Inferior parietal cortex (tissue), 1 donor: ENCODE data around the gene MAN1C1.

ENCODE experiments used
- DNase-seq: peaks from one replicate; pipeline ENCODE4 v3.0.0-alpha.2; 2016; ENCODE audit errors: extremely low spot score

MAN1C1 gene

DNA sequence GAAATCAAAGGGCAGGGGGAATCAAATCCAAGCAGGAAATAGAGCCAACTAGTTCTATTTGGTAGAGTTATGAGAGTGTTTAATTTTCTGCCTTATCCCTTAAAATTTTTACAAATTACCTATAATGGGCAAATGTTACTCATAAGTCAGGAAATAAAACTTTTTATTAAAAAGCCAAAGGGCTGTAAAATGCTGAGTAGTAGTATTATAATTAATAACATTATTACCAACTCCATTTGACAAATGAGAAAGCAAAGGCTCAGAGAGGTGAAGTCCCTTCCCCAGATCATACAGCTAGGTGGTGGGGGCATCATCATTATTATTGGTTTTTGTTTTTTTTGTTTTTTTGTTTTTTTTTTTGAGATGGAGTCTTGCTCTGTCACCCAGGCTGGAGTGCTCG, 186.8 kb downstream of the MAN1C1 start:
- no peak for DNase-seq

DNA sequence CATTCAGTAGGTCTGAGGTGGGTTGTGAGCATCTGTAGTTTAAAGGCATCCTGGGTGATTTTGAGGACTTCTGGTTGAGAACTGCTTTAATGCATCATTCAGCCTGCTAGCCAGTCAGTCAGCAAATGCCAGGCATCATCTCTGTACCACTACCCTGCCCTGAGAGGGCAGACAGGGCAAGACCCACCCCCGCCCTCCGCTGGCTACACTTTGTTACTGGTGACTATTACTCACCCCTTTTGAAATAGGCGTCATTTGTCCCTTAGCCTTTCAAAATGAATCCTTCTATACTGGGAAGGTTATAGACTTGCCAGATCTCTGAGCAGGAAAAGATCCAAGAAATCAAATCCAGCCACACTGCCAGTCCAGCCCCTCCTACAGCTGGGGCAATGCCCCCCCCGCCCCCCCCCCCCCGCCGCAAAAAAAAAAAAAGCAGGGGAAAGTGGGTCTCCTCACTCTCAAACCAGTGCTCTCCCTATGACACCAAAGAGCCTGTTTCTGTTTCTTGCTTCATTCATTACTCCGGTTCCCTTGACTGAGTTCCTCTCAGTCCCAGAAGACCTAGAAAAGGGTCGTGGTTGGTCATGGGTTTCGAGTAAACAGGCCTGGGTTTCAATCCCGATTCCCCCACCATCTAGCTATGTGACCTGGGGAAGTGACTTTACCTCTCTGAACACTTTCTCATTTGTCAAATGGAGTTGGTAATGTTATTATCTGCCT, 187.8 kb downstream of the MAN1C1 start:
- no peak for DNase-seq

DNA sequence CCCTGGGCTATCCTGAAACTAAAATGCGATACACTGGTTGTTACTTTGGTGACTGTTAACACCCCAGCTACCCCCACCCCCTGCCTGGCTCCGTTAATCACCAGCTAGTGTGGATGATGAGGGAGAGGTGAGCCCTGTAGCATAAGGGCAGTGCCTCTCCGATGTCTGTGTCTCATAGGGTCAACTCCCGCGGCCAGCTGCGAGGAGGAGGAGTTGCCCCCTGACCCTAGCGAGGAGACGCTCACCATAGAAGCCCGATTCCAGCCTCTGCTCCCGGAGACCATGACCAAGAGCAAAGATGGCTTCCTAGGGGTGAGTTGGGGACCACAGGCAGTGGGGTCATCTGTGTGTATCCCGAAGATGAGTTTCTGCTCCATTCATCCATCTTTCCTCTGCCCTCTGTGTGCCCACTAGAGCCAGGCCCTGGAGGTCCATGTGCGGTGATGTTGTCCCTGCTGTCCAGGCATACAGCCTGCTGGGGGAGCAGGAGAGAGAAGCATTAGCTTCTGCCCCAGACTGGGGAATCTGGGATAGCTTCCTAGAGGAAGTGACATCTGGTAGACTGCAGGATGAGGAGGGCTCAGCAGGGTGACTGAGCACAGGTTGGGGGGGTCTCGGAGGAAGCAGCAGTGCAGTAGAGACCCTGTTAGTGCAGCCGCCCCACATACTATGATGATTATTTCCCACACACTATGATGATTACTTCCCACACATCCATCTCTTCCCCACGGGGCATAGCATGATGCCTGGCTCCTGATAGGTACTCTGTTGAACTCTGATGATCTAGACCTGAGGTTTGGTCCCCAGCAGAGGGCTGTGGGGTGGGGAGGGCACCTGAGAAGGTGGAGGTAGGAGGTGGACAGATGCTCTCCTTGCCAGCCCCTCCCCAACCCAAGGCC, 188.6 kb downstream of the MAN1C1 start:
- DNase-seq, result no peak

DNA sequence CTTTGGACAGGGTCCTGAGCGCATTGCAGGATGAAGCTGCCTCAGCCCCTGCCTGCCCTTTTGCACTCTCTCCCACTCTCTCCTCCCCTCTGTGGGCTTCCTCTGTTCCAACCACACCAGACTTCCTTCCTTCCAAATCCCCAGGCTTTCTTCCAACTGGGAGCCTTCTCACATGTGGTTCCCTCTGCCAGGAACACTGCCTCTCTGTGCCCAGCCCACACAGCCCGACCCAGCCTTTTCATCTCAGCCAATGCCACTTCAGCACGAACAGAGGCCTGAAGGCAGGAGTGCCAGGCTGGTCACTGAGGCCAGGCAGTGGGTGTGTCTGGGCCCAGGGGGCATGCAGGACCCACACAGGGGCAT, 189.3 kb downstream of the MAN1C1 start:
- DNase-seq, result peak; percentile 57

DNA sequence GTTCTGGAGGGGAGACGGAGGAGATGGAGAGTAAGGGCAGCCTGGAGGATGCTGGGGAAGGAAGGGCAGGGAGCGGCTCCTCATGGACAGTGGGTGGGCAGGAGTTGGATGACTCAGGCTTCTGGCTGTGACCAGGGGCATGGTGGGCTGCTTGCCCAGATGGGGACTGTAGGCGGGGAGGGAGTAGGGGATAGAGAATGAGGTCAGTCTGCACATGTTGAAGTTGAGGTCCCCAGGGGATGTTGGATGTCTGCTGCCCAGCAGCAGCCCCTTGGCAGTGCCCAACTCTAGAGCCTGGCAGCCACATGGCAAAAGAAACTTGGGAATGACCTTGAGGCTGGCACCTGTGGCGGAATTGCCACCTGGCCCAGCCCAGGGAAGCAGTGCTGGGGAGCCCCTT, 189.8 kb downstream of the MAN1C1 start:
- DNase-seq, result no peak

DNA sequence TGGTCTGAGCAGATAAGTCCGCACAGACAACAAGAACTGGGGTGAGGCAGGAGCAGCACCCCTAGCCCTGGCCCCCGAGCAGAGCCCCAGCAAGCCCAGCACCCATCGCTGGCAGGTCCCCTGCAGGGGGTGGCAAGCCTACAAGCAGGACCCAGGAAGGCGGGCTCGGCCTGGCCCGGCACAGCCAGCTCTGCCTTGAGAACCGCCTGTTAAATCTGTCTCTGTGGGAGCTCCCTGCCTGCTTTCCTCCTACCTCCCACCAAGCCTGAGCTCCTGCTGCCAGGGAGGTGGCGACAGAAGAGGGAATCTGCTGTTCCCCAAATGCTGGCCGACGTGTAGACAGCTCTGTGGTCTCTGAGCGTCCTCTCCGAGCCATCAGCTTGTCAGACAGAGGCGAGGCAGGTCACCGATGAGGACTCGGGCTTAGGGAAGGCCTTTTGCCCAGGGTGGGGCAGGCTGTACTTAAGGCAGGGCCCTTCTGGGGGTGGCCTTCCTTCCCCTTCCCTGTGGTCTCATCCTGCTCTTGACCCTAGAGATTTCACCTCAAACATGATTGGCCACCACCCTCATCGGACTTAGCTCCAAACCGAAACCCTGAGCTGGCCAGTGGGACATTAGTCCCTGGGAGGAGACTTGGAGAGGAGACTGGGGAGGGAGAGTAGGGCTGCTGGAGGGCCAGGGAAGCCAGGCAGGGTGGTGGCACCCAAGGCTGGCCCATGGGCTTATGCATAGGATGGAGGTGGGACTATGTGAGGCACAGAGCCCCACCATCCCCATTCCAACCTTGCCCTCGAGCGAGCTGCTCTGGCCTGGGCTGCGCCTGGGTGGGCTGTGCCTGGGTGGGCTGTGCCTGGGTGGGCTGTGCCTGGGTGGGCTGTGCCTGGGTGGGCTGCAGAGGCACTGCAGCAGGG, 191.1 kb downstream of the MAN1C1 start:
- no peak for DNase-seq

DNA sequence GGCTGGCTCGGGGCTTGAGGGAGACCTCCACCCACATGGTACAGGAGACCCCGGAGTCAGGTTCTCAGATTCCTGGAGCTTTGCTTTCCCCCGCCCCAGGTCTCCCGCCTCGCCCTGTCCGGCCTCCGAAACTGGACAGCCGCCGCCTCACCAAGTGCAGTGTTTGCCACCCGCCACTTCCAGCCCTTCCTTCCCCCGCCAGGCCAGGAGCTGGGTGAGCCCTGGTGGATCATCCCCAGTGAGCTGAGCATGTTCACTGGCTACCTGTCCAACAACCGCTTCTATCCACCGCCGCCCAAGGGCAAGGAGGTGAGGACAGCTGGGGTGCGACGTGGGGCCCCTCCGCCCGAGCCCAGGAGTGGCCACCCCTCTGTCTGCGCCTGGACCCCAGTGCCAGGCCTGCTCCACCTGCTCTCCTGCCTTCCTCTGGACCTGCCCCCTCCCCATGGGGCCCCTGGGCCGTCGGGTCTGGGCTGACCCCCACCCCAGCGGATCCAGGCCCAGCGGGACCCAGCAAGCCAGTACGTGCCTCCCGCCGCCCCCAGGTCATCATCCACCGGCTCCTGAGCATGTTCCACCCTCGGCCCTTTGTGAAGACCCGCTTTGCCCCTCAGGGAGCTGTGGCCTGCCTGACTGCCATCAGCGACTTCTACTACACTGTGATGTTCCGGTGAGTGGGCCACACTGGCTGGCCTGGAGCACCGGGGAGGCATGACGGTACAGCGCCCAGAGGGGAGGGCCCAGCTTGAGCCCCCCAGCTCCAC, 192.1 kb downstream of the MAN1C1 start:
- DNase-seq, result no peak

DNA sequence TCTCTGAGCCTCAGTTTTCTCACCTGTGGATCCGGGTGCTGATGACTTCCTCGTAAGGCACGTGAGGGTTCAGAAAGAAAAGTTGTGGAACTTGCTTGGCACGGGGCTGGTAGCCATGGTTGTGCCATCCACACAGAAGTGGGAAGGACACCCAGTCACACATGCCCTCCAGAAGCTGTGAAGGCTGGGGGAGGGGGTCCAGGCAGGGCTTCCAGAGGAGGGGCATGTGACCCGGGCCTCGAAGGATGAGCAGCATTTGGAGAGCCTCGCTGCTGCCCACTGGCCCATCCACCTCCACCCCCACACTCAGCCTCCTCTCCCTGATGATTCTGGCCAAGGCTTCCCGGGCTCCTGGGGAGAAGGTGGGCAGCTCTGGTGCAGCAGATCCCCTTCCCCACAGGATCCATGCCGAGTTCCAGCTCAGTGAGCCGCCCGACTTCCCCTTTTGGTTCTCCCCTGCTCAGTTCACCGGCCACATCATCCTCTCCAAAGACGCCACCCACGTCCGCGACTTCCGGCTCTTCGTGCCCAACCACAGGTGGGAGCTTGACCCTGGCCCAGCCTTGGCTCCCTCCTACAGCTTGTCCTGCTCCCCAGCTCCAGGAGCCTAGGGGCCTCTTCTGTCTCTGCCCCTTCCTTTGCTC, 192.8 kb downstream of the MAN1C1 start:
- DNase-seq, result no peak

DNA sequence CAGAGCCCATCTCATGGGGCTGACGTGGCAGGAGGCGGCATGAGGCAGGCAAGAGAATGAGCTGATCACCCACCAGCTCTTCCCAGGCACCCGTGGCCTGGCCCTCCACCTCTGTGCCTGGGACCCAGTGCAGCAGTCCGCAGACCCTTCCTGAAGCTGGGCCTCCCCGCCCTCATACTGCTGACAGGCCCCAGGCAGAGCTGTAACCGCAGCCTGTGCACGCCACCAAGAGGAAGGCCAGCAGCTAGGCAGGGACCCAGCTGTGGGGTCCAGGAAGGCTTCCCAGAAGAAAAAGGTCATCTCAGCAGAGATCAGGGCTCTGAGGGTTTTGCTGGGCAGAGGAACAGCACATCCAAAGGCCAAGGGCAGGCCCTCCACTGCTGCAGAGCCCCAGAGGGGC, 193.3 kb downstream of the MAN1C1 start:
- DNase-seq, result no peak

DNA sequence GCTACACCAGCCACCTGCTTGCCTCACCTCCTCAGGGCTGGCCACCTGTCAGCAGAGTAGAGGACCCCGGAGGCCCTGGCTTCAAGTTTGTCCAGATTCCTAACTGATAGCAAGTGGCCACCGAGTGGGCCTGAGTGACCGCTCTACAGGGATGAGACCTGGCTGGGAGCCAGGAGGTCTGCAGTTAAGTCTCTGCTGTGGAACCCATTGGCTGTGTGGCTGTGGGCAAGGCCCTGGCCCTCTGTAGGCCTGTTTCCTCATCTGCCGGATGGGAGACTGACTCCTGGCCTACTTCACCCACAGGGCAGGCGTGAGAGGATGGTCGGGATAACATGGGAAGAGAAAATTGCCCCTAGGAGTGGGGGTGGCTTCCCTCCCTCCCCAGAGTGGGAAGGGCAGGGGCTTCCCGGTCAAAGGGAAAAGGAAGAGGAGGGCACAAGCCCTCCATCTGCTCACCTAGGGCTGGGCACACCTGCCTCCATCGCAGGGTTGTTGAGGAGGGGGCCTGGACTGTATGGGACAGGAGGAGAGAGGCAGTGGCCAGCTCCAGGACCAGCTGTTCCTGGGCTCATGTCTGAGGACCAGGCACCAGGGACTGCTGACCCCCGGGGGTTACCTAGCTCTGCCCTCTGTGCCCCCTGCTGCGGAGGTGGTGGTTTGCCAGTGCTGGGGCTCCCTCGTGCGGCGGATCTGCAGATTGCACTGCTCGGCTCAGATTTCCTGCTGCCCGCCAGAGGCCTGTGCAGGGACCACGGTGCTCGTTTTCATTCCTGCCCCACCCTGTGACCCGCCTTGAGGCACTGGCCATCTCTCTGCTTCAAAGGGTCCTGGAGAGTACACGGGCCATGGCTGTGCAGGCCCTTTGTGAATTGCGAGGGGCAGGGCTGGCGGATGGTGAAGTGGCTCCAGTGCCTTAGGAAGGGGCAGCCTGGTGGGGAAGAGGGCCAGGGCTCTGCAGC, 194.0 kb downstream of the MAN1C1 start:
- DNase-seq, result peak; percentile 54

DNA sequence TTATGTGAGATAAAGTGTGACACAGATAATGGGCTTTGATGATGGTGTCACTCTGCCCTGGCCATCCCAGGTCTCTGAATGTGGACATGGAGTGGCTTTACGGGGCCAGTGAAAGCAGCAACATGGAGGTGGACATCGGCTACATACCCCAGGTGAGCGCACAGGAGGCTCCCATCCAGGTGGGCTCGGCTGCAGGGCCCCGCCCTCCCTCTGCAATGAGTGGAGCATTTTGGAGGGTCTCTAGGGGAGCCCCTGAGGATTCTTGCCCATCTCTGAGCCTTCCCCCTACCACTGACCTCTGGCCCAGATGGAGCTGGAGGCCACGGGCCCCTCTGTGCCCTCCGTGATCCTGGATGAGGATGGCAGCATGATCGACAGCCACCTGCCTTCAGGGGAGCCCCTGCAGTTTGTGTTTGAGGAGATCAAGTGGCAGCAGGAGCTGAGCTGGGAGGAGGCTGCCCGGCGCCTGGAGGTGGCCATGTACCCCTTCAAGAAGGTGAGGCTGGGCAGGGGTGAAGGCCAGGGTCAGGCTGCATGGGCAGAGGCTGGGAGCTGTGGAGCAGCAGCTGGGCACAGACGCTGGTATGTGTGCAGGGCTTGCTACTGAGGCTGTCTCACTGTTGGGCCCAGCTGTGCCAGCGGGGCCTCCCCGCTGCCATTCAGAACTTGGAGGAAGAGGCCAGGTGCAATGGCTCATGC, 194.9 kb downstream of the MAN1C1 start:
- DNase-seq, result no peak

DNA sequence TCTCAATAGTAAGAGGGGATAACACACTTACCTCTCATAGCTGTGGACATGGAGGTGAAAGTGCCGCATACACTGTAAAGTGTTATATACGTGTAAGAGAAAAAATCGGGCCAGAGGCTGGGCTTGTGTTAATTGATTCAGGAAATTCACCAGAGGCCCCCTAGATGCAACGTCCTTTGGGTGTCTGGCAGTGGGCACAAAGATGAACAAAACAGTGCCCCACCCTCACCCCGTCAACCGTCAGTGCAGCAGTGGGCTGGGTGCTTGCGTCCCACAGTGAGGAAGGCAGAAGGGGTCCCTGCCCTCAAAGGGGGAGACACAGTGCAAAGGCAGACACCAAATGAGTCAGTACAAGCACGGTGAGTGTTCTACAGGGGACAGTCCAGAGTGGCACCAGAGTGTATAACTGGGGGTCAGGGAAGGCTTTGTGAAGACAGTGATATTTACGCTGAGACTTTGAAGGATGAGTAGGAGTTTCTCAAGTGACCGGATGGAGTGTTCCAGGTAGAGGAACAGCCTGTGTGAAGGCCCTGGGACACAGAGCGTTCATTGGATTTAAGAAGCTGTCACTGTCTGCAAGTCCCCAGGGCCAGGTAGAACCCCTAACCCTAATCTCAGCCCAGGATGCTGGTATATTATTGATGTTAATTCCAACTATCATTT, 196.6 kb downstream of the MAN1C1 start:
- no peak for DNase-seq

DNA sequence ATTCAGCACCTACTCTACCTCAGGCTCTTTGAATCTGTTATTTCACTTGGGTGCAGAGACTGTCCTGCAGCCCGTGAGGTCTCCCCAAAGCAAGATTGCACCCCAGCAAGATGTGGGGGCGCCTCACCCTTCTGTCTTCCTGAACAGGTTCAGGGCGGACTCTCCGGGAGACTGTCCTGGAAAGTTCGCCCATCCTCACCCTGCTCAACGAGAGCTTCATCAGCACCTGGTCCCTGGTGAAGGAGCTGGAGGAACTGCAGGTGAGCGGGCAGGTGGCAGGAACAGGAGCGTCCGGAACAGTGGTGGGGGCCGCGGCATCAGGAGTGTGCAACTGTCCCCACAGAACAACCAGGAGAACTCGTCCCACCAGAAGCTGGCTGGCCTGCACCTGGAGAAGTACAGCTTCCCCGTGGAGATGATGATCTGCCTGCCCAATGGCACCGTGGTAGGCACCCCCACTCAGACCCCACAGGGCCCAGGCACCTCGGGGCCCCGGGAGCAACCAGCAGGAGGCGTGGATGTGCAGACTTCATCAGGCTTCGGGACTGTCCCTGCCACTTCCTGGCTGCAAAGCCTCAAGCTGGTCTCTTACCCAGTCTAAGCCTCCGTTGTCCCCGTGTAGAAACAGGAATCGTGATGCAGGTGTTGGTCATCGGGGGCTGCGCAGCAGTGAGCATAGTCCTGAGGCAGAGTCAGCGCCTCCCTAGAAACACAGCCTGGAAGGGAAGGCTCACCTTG, 197.3 kb downstream of the MAN1C1 start:
- no peak for DNase-seq

DNA sequence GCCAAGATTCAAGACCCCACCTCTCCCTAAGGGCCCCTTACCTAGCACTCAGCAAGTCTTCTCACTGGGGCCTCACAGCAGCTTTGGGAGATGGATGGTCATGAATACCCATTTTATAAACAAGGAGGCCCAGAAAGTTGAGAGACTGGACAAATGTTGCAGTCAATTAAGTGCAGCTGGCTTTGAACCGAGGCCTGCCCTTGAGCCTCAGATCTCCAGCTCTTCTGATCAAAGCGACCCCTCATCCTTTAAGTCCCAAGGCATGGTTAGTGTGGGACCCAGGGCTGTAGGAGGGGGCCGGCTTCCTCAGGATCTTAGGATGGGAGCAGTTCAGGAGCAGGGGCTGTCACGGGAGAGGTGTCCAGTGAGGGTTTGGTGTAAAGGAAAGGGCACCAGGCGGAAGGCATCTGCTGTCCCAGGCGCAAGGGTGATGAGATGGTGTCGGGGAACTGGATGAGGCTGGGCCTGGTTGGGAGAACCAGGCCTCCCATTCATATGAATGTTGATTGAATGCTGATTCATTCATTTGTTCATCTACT, 198.0 kb downstream of the MAN1C1 start:
- DNase-seq, result no peak

DNA sequence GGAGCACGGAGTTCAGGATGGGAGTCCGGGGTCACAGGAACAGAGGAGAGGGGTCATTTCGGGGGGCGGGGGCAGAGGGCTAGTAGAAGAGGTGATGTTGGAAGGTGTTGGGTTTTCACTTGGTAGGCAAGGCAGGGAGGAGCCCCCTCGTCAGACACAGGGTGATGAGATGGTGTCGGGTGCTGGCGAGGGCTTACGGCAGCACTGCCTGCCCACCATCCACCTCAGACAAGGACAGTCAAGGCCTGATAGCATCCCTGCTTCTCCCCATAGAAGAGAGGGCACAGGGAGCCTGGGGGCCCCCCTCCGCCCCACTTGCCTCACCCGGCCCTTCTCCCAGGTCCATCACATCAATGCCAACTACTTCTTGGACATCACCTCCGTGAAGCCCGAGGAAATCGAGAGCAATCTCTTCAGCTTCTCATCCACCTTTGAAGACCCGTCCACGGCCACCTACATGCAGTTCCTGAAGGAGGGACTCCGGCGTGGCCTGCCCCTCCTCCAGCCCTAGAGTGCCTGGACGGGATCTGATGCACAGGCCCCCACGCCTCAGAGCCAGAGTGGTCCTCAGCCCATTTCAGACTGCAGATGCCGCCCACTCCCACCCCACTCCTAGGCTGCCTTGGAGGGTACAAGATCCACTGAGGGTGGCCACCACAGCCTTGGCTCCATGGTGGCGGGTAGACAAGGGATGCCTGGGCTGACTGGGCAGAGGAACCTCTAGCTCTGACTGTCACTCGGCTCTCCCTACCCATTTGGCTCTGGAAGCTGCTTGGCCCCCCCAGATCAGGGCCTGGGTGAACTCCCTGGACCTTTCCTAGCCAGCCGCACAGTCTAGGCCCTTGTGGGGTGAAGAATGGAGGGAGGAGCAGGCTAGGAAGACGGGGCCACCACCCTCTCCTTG, 198.9 kb downstream of the MAN1C1 start:
- DNase-seq, result no peak

DNA sequence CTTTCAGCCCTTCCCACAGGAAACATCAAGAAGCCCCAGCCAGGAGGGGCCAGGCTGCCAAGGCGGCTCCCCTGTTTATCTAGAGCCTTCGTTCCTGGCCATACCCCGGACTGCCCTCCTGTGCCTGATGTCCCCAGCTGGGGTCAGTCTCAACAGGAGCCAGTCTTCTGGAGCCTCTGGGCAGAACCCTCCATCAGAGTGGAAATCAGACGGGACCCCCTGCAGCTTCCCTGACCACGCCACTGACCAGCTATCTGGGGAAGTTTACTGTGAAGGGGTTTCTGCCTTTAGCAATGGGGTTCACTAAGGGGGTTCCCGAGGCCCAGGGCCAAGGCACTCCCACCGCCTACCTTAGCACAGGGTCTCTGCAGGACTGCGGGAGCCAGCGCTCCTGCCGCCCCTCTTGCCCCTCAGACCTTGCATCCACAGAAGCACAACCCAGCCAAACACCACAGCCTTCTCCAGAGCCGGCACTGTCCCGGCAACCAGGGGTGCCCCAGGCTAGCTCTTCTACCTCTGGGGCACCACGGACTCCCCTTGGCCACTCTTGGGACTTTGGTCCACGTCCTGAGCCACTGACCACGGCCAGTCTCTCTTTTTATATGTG, 199.6 kb downstream of the MAN1C1 start:
- no peak for DNase-seq
